ENCODE measurements around the gene LOXHD1. TPM values are rescaled to one million over a fixed set of nuclear protein-coding genes. Genes with fewer than 3 reads are reported as not detected.

The LOXHD1 gene
- total and polyA plus RNA-seq, 2 of the 13 experiments (the other 11 are each of a cell fraction or from before 2014, with no cell fraction given) = not detected

- TF ChIP-seq RFXANK (CRISPR knock-in tag; IDR thresholded peaks at IDR 0.05) (no peak), CBX1 (IDR thresholded peaks at IDR 0.05; ENCODE audit: low read depth) (no peak), TRIM24 (CRISPR knock-in tag; IDR thresholded peaks at IDR 0.05) (no peak), PHB2 (IDR thresholded peaks at IDR 0.05; ENCODE audit: partially characterized antibody) (no peak), HBP1 (CRISPR knock-in tag; IDR thresholded peaks at IDR 0.05; ENCODE audit: low read depth) (no peak), ZNF30 (CRISPR knock-in tag; IDR thresholded peaks at IDR 0.05) (no peak), MAF1 (CRISPR knock-in tag; IDR thresholded peaks at IDR 0.05; ENCODE audit: borderline replicate concordance) (no peak), ZNF652 (CRISPR knock-in tag; IDR thresholded peaks at IDR 0.05; ENCODE audit: borderline replicate concordance, low read depth) (no peak), CSRNP1 (CRISPR knock-in tag; IDR thresholded peaks at IDR 0.05) (no peak), JARID2 (CRISPR knock-in tag; IDR thresholded peaks at IDR 0.05; ENCODE audit: insufficient replicate concordance) (no peak), ZNF775 (CRISPR knock-in tag; IDR thresholded peaks at IDR 0.05; ENCODE audit: borderline replicate concordance) (no peak), TRAFD1 (CRISPR knock-in tag; IDR thresholded peaks at IDR 0.05; ENCODE audit: borderline replicate concordance) (no peak), ZNF766 (CRISPR knock-in tag; IDR thresholded peaks at IDR 0.05; ENCODE audit: borderline replicate concordance) (no peak), ZNF597 (CRISPR knock-in tag; IDR thresholded peaks at IDR 0.05) (no peak), CHD4 (IDR thresholded peaks at IDR 0.05; ENCODE audit: borderline replicate concordance, low read length) (no peak), NR0B2 (CRISPR knock-in tag; IDR thresholded peaks at IDR 0.05) (no peak), FOXK1 (CRISPR knock-in tag; IDR thresholded peaks at IDR 0.05; ENCODE audit: borderline replicate concordance, low read depth) (no peak)
- in situ Hi-C loops (cut with HindIII; ENCODE audit: extremely low pct_ligation_motif_present, low pct_unique_long_range_greater_than_20kb) (no loop called here), intact Hi-C loops (cut with micrococcal nuclease; ENCODE audit: unreplicated experiment) (loop anchor here (1.0 kb wide), 1 partner anchor 104 kb away; no protein-coding TSS in a partner anchor)
Observed at GRCh38 chr18:46554406-46555080, 102.5 kb downstream of the LOXHD1 start.

More at GRCh38 chr18:46554406-46555080, 102.5 kb downstream of the LOXHD1 start:
- DNase-seq (ENCODE audit: low spot score) (no peak), ATAC-seq (no peak), FAIRE-seq (no peak)
- CTCF ChIA-PET (ENCODE audit: low intra/inter-chr PET ratio, low total read pairs) = interaction anchor here (3.0 kb wide), 1 partner anchor 104 kb away, joined by 25 read pairs; no protein-coding TSS in a partner anchor
- Histone ChIP-seq H3K27me3 (ENCODE audit: control insufficient read depth in 1 of 2, insufficient read depth in 2 of 2, low read length in 2 of 2) (peaks cover 0 to 2% of the 10 kb centered on the region in 2 experiments; a peak in 2 of 5 replicates), H3K27ac (ENCODE audit: extremely low read length, insufficient read depth, low read length) (no peak overlapping the region), H3K4me2 (ENCODE audit: low read depth, low read length) (no peak overlapping the region), H3K4me3 (replicated peaks in 1 of 3; ENCODE audit: insufficient read depth in 1 of 3, low read depth in 2 of 3, low read length in 3 of 3) (no peak overlapping the region), H4K20me1 (ENCODE audit: insufficient read depth, low read length) (no peaks in the 10 kb centered on the region), H3K79me2 (ENCODE audit: insufficient read depth, low read length) (no peaks in the 10 kb centered on the region), H3K9me3 (ENCODE audit: low read length) (no peaks in the 10 kb centered on the region), H3K4me1 (ENCODE audit: insufficient read depth, low read length) (no peaks in the 10 kb centered on the region), H3K9ac (ENCODE audit: insufficient read depth, low read depth, low read length) (no peak overlapping the region), H2AFZ (ENCODE audit: low read length) (no peak overlapping the region), H3K36me3 (replicated peaks in 1 of 2; ENCODE audit: control insufficient read depth in 1 of 2, insufficient read depth in 2 of 2, low read length in 2 of 2) (no peaks in the 10 kb centered on the region)
- BruUV-seq (replicated peaks) = no TSS peak
- WGBS (ENCODE audit: low lambda C conversion rate) = 19% methylated on average over 2 of the region's 2 CpGs
- POLR2A ChIA-PET = no interaction called here
